Brain microvascular endothelial cell (primary cell): ENCODE results near the gene FMO1.

Experiments
- DNase-seq: peaks from one replicate; pipeline ENCODE4 v3.0.0-alpha.2; 2020
- H3K27ac ChIP-seq: fragments of 250-450 bp; sonication (Bioruptor Pico); 2 replicates; pipeline ENCODE4 v1.5.1; 2020; ENCODE audit warnings: mild to moderate bottlenecking, moderate library complexity
- H3K27me3 ChIP-seq: fragments of 250-450 bp; sonication (Bioruptor Pico); replicated peaks from 2 replicates; pipeline ENCODE4 v1.5.1; 2020; ENCODE audit warnings: mild to moderate bottlenecking
- H3K36me3 ChIP-seq: fragments of 250-450 bp; sonication (Bioruptor Pico); replicated peaks from 2 replicates; pipeline ENCODE4 v1.5.1; 2020; ENCODE audit warnings: mild to moderate bottlenecking
- H3K4me3 ChIP-seq: 2 replicates; pipeline ENCODE4 v1.5.1; 2011; ENCODE audit warnings: low read depth, mild to moderate bottlenecking, control low read depth, low read length, moderate library complexity
- CTCF ChIP-seq: IDR thresholded peaks from 2 replicates; pipeline ENCODE4 v1.5.1; 2011; ENCODE audit warnings: low read depth, mild to moderate bottlenecking, moderate library complexity, low read length, control low read depth, inconsistent platforms; ENCODE audit errors: missing control alignments
- in situ Hi-C: cut with HindIII; loops from 2 replicates; pipeline ENCODE4 v1.10.0; 2017; ENCODE audit warnings: low sequenced_read_pairs, low pct_ligation_motif_present

Gene FMO1

GRCh38 chr1:171247501-171247900 lies 793 bp upstream of the FMO1 start:
- Histone ChIP-seq H3K36me3 (no peaks in the 10 kb centered on the region), H3K27me3 (no peaks in the 10 kb centered on the region), H3K27ac (no peak overlapping the region), H3K4me3 (no peak overlapping the region)
- no peak for TF ChIP-seq CTCF
- DNase-seq = no peak
- in situ Hi-C loops = no loop called here

GRCh38 chr1:171248841-171249240 lies 547 bp downstream of the FMO1 start:
- H3K27me3 ChIP-seq = no peaks in the 10 kb centered on the region
- in situ Hi-C loops = no loop called here

GRCh38 chr1:171250263-171250662 lies 2.0 kb downstream of the FMO1 start:
- H3K27ac ChIP-seq = no peak overlapping the region
- H3K4me3 ChIP-seq = no peak overlapping the region
- in situ Hi-C loops = no loop called here
- H3K36me3 ChIP-seq = no peaks in the 10 kb centered on the region
- DNase-seq = no peak
- H3K27me3 ChIP-seq = no peaks in the 10 kb centered on the region
- TF ChIP-seq CTCF = no peak

More at GRCh38 chr1:171248841-171249240, 547 bp downstream of the FMO1 start:
- no peak overlapping the region for H3K27ac ChIP-seq
- no peak for TF ChIP-seq CTCF
- H3K36me3 ChIP-seq = no peaks in the 10 kb centered on the region
- H3K4me3 ChIP-seq = no peak overlapping the region
- DNase-seq = no peak

GRCh38 chr1:171251042-171251951 lies 3.0 kb downstream of the FMO1 start:
- H3K27ac ChIP-seq = no peak overlapping the region
- no peaks in the 10 kb centered on the region for H3K27me3 ChIP-seq
- no peaks in the 10 kb centered on the region for H3K36me3 ChIP-seq
- peak; percentile 79 for TF ChIP-seq CTCF
- in situ Hi-C loops = no loop called here
- H3K4me3 ChIP-seq = peak overlapping the region; percentile 75
- DNase-seq = peak; percentile 30

GRCh38 chr1:171251952-171252300 lies 3.6 kb downstream of the FMO1 start:
- TF ChIP-seq CTCF = no peak
- no peaks in the 10 kb centered on the region for H3K36me3 ChIP-seq
- peak overlapping the region; percentile 75 for H3K4me3 ChIP-seq
- no peak for DNase-seq
- in situ Hi-C loops = no loop called here
- H3K27me3 ChIP-seq = no peaks in the 10 kb centered on the region
- no peak overlapping the region for H3K27ac ChIP-seq
